ENCODE data around the gene SEPTIN7. TPM values are rescaled to one million over a fixed set of nuclear protein-coding genes. Genes with fewer than 3 reads are reported as not detected.

Gene SEPTIN7
- total RNA-seq, 2 donors from 2014 or later = 23.1 to 56.3 TPM

DNA sequence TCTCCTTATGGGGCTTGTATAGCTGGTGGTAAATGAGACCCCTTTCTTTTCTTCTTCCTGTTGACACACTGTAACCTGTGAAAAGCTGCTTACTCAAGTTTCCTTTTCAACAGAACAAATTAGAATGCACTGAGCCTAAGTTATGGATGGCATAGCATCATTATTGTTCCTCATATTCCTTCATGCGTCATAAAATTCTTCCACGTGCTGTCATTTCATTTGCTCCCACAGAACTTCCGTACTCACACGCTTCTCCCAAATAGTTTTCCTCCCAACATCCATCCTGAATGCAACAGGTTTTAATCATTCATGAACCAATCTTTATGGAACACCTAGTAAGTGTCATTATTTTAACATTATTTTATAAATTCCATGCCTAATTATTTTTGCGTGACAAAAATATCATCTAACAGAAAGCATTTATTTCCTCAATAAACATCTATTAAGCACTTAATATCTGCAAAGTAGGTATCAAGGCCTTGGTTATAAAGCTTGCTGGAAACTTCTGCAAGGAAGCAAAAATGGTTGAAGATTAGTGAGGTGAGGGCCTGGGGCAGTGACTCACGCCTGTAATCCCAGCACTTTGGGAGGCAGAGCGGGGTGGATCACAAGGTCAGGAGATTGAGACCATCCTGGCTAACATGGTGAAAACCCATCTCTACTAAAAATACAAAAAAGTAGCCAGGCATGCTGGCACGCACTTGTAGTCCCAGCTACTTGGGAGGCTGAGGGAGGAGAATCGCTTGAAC is 18.9 kb upstream of the SEPTIN7 start:
- TF ChIP-seq POLR2A (IDR thresholded peaks at IDR 0.05) = no peak
- TF ChIP-seq, protein P1, sequence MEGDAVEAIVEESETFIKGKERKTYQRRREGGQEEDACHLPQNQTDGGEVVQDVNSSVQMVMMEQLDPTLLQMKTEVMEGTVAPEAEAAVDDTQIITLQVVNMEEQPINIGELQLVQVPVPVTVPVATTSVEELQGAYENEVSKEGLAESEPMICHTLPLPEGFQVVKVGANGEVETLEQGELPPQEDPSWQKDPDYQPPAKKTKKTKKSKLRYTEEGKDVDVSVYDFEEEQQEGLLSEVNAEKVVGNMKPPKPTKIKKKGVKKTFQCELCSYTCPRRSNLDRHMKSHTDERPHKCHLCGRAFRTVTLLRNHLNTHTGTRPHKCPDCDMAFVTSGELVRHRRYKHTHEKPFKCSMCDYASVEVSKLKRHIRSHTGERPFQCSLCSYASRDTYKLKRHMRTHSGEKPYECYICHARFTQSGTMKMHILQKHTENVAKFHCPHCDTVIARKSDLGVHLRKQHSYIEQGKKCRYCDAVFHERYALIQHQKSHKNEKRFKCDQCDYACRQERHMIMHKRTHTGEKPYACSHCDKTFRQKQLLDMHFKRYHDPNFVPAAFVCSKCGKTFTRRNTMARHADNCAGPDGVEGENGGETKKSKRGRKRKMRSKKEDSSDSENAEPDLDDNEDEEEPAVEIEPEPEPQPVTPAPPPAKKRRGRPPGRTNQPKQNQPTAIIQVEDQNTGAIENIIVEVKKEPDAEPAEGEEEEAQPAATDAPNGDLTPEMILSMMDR (IDR thresholded peaks at IDR 0.05) = no peak
- 96% methylated on average over 9 of the region's 9 CpGs for WGBS, 2 donors
- no peak for ATAC-seq
- no peak for DNase-seq
- H3K36me3 ChIP-seq (replicated peaks in 1 of 2; ENCODE audit: insufficient read depth in 1 of 2, low read depth in 2 of 2) = no peaks in the 10 kb centered on the region
- H3K4me1 ChIP-seq = no peaks in the 10 kb centered on the region
- H3K4me3 ChIP-seq = no peak overlapping the region
- H3K27ac ChIP-seq = no peak overlapping the region
- intact Hi-C loops (cut with DNase I) = no loop called here
- no peaks in the 10 kb centered on the region for H3K27me3 ChIP-seq
- no peaks in the 10 kb centered on the region for H3K9me3 ChIP-seq

DNA sequence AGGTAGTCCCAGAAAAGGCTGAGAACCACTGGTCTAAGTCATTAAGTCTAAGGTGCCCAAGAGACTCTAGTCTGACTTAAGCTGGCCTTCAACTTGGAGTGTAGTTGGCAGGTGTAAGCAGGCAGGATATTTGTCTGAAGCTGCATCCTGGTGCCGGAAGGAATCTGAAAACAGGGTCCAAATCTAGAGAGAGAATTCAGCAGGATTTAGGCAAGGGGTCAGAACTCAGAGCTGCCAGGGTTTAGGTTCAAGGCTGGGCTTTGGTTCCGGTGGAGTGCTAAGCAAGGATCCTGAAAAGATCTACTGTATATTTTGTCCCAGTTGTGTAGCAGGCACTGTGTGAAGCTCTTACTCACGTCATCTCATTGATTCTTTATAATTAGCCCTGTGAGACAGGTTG is 16.5 kb upstream of the SEPTIN7 start:
- Histone ChIP-seq H3K27me3 (no peaks in the 10 kb centered on the region), H3K36me3 (replicated peaks in 1 of 2; ENCODE audit: insufficient read depth in 1 of 2, low read depth in 2 of 2) (no peaks in the 10 kb centered on the region), H3K4me1 (no peaks in the 10 kb centered on the region), H3K4me3 (no peak overlapping the region), H3K27ac (no peak overlapping the region), H3K9me3 (no peaks in the 10 kb centered on the region)
- DNase-seq = no peak
- intact Hi-C loops (cut with DNase I) = no loop called here
- 85 to 89% methylated on average over 3 of the region's 3 CpGs for WGBS, 2 donors
- TF ChIP-seq POLR2A (IDR thresholded peaks at IDR 0.05) = no peak
- TF ChIP-seq, protein P1 (IDR thresholded peaks at IDR 0.05) = no peak
- no peak for ATAC-seq

DNA sequence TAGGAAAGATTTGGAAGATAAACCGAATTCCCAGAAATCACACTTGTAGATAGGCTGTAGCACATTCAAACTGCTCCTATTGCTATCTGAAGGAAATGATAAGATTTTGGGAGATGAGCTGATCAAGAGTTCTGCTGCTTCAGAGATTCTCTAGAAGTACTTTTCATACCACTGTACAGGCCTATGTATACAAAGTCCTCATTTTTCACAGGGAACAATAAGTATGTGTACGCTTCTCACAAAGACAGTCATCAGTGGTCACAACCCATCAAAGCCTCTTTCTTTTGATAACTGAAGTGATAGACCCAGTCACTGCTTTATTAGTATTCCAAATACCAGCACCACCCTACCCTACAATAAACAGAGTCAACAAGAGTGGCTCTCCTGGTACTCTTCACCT is 15.6 kb upstream of the SEPTIN7 start:
- no peaks in the 10 kb centered on the region for H3K36me3 ChIP-seq (replicated peaks in 1 of 2; ENCODE audit: insufficient read depth in 1 of 2, low read depth in 2 of 2)
- WGBS, 2 donors = 79 to 90% methylated on average over 2 of the region's 2 CpGs
- no peak for TF ChIP-seq POLR2A (IDR thresholded peaks at IDR 0.05)
- TF ChIP-seq, protein P1 (IDR thresholded peaks at IDR 0.05) = no peak
- ATAC-seq (no peak), DNase-seq (no peak)
- no peaks in the 10 kb centered on the region for H3K27me3 ChIP-seq
- no peak overlapping the region for H3K27ac ChIP-seq
- no peaks in the 10 kb centered on the region for H3K9me3 ChIP-seq
- no peaks in the 10 kb centered on the region for H3K4me1 ChIP-seq
- H3K4me3 ChIP-seq = no peak overlapping the region
- intact Hi-C loops (cut with DNase I) = no loop called here

DNA sequence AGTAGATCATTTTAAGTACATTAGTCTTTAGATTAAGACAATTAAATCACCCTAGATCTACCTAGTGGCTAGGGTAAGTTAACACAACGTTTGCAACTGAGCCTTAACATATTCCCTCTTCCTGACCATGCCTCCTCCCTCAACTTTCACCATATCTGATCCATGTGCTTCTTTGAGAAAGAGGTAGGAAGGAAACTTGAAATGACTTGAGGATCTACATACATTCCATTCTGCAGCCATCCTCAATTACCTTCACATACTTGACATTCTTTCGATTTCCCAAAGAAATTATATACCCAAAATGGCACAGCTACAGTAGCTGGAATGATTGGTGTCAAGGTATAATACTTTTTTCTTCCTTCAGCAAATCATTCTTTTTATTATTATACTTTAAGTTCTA is 12.9 kb upstream of the SEPTIN7 start:
- Histone ChIP-seq H3K9me3 (no peaks in the 10 kb centered on the region), H3K27me3 (no peaks in the 10 kb centered on the region), H3K4me3 (no peak overlapping the region), H3K27ac (no peak overlapping the region), H3K4me1 (peaks cover 6% of the 10 kb centered on the region), H3K36me3 (replicated peaks in 1 of 2; ENCODE audit: insufficient read depth in 1 of 2, low read depth in 2 of 2) (no peaks in the 10 kb centered on the region)
- intact Hi-C loops (cut with DNase I) = no loop called here
- ATAC-seq (no peak), DNase-seq (no peak)
- TF ChIP-seq, protein P1 (IDR thresholded peaks at IDR 0.05) = no peak
- no peak for TF ChIP-seq POLR2A (IDR thresholded peaks at IDR 0.05)
- 50 to 56% methylated on average over 2 of the region's 2 CpGs for WGBS, 2 donors

DNA sequence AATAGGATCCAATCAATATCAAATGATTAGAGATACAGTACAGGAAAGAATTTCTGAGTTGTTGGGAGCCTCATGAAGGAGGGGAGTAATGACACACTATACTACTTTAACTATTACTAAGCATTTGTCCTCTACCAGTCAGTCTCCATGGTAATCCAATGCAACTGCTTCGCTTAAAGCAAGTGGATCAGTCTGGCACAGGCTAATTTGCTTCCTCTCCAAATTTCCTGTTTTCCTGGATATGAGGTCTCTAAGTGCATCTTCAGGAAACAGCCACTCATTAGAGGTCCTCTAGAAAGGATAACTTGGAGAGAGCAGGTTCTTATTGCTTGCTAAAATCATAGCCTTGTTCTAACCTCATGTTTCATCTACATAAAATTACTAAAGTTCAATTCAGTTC is 8.4 kb upstream of the SEPTIN7 start:
- Histone ChIP-seq H3K27me3 (no peaks in the 10 kb centered on the region), H3K36me3 (replicated peaks in 1 of 2; ENCODE audit: insufficient read depth in 1 of 2, low read depth in 2 of 2) (no peaks in the 10 kb centered on the region), H3K27ac (peak overlapping the region in 2 of 4 donors; percentile 44 to 49), H3K9me3 (no peaks in the 10 kb centered on the region), H3K4me3 (no peak overlapping the region), H3K4me1 (peaks cover 12% of the 10 kb centered on the region)
- no peak for DNase-seq
- 93 to 94% methylated on average over 1 of the region's 1 CpG for WGBS, 2 donors
- peak; percentile 47 for ATAC-seq
- TF ChIP-seq, protein P1 (IDR thresholded peaks at IDR 0.05) = no peak
- no peak for TF ChIP-seq POLR2A (IDR thresholded peaks at IDR 0.05)
- intact Hi-C loops (cut with DNase I) = no loop called here

All from body of pancreas (tissue), 4 donors.